SK-N-SH (cell line): Measurements from ENCODE around the gene UST.

Source experiments
- CHD2 ChIP-seq: fragments of 150-350 bp; IDR thresholded peaks from 2 replicates; pipeline ENCODE4 v1.6.1; 2018; ENCODE audit warnings: low read length; ENCODE audit not compliant: partially characterized antibody
- CTCF ChIP-seq: fragments of 200-600 bp; sonication (generic); IDR thresholded peaks from 2 replicates; pipeline ENCODE4 v1.6.1; 2017; ENCODE audit warnings: antibody characterized with exemption, mild to moderate bottlenecking, moderate library complexity
- EZH2phosphoT487 ChIP-seq: fragments of 200-600 bp; sonication (generic); IDR thresholded peaks from 2 replicates; pipeline ENCODE4 v1.6.1; 2017; ENCODE audit warnings: low read depth, mixed run types, mild to moderate bottlenecking, antibody characterized with exemption, moderate library complexity, borderline replicate concordance
- JUND ChIP-seq: IDR thresholded peaks from 2 replicates; pipeline ENCODE4 v1.4.0; 2012
- PBX3 ChIP-seq: IDR thresholded peaks from 2 replicates; pipeline ENCODE4; 2012
- POLR2AphosphoS5 ChIP-seq: IDR thresholded peaks from 2 replicates; pipeline ENCODE4 v1.6.1; 2012; ENCODE audit warnings: low read depth, low read length
- RFX5 ChIP-seq: IDR thresholded peaks from 2 replicates; pipeline ENCODE4 v1.6.1; 2012; ENCODE audit warnings: mild to moderate bottlenecking, improper control_type of control experiment, low read length
- TCF12 ChIP-seq: IDR thresholded peaks from 2 replicates; pipeline ENCODE4 v1.4.0; 2012
- TEAD4 ChIP-seq: IDR thresholded peaks from 2 replicates; pipeline ENCODE4 v1.4.0; 2012; ENCODE audit warnings: mild to moderate bottlenecking, borderline replicate concordance; ENCODE audit not compliant: insufficient read depth
- USF1 ChIP-seq: IDR thresholded peaks from 2 replicates; pipeline ENCODE4 v1.4.0; 2012; ENCODE audit warnings: low read depth, borderline replicate concordance
- USF2 ChIP-seq: fragments of 150-350 bp; IDR thresholded peaks from 2 replicates; pipeline ENCODE4 v1.6.1; 2017; ENCODE audit warnings: antibody characterized with exemption, low read length, low read depth, borderline replicate concordance
- YY1 ChIP-seq: IDR thresholded peaks from 2 replicates; pipeline ENCODE4 v1.4.0; 2012; ENCODE audit warnings: low read depth, mild to moderate bottlenecking

- TF ChIP-seq CTCF, result no peak
- no peak for TF ChIP-seq POLR2AphosphoS5
- no peak for TF ChIP-seq USF1
- no peak for TF ChIP-seq PBX3
- TF ChIP-seq USF2, result no peak
- no peak for TF ChIP-seq RFX5
- TF ChIP-seq TEAD4, result no peak
- no peak for TF ChIP-seq CHD2
- TF ChIP-seq YY1, result no peak
- TF ChIP-seq JUND, result no peak
- no peak for TF ChIP-seq EZH2phosphoT487
- TF ChIP-seq TCF12, result no peak
Measured at GRCh38 chr6:148891405-148891783, 144.6 kb downstream of the UST start.
